ENCODE results near the gene SAMSN1. TPM values are rescaled to one million over a fixed set of nuclear protein-coding genes. Genes with fewer than 3 reads are reported as not detected.
A peak's percentile ranks its signal among the peaks of the same experiment; 100 is the strongest.

Gene SAMSN1
- total RNA-seq, 1 experiment from 2014 or later = 2.8 TPM

GRCh38 chr21:14520535-14520934, 25.6 kb downstream of the SAMSN1 start:
- H3K14ac ChIP-seq (ENCODE audit: insufficient read depth, low read length) = 0 out of 2 replicates have a peak overlapping the region, but pooled peaks have one; percentile 75
- no peak overlapping the region for H4K5ac ChIP-seq (ENCODE audit: insufficient read length, low read depth, low read length)
- H2AK5ac ChIP-seq (ENCODE audit: insufficient read length, low read length) = no peak overlapping the region
- Mint-ChIP-seq H3K9me3 (no peaks in the 10 kb centered on the region), H3K4me3 (no peak overlapping the region), H3K4me1 (peaks cover 5 to 8% of the 10 kb centered on the region in 2 experiments), H3K27ac (peak overlapping the region; percentile 50 to 90 (median 57); a peak in 5 of 7 replicates), H3K27me3 (ENCODE audit: low read depth) (no peaks in the 10 kb centered on the region), H3K36me3 (ENCODE audit: insufficient read depth in 1 of 3, low read depth in 3 of 3) (no peaks in the 10 kb centered on the region)
- H3T11ph ChIP-seq (ENCODE audit: low read length) = no peak overlapping the region
- no peak overlapping the region for H3K9ac ChIP-seq (ENCODE audit: extremely low read depth, insufficient read length, low read length)
- no peaks in the 10 kb centered on the region for H4K20me1 ChIP-seq (ENCODE audit: control insufficient read depth, insufficient read depth, insufficient read length)
- no peaks in the 10 kb centered on the region for H3K23me2 ChIP-seq (ENCODE audit: insufficient read length, low read depth, low read length, poor library complexity, severe bottlenecking)
- H4K8ac ChIP-seq (replicated peaks; ENCODE audit: insufficient read length, low read depth, low read length) = no peak overlapping the region
- no CpG with 5 or more reads among the region's 7 CpGs for WGBS (ENCODE audit: extremely low coverage, insufficient read length, low lambda C conversion rate)
- H2BK12ac ChIP-seq (ENCODE audit: insufficient read length, low read depth, low read length) = no peak overlapping the region
- no peak overlapping the region for H2BK5ac ChIP-seq (ENCODE audit: insufficient read length, low read length)
- peaks cover 2% of the 10 kb centered on the region; the same call in 1 of the 2 replicates for H3K4me1 ChIP-seq (ENCODE audit: insufficient read depth, low read length)
- H2BK120ac ChIP-seq (ENCODE audit: low read depth, low read length, poor library complexity, severe bottlenecking) = no peak overlapping the region
- H3K27ac ChIP-seq (ENCODE audit: insufficient read length, low read depth, low read length) = no peak overlapping the region
- no peak overlapping the region for H4K91ac ChIP-seq (ENCODE audit: insufficient read length, low read depth, low read length)
- no peaks in the 10 kb centered on the region for H3K9me3 ChIP-seq (ENCODE audit: control insufficient read depth, low read depth, low read length)
- no peaks in the 10 kb centered on the region for H3K27me3 ChIP-seq (ENCODE audit: insufficient read depth, low read length)
- no peak for DNase-seq
- no peaks in the 10 kb centered on the region for H3K79me2 ChIP-seq (ENCODE audit: insufficient read depth, low read length)
- no peak overlapping the region for H3K4ac ChIP-seq (ENCODE audit: low read depth, low read length)
- H2BK20ac ChIP-seq (ENCODE audit: low read depth, low read length, poor library complexity, severe bottlenecking) = no peak overlapping the region
- H3K4me2 ChIP-seq (ENCODE audit: insufficient read depth, insufficient read length, low read length) = no peak overlapping the region
- H3K18ac ChIP-seq (ENCODE audit: insufficient read length, low read depth, low read length) = no peak overlapping the region
- H3K79me1 ChIP-seq (ENCODE audit: insufficient read depth, low read depth, low read length, poor library complexity, severe bottlenecking) = no peaks in the 10 kb centered on the region
- H3K56ac ChIP-seq (ENCODE audit: insufficient read length, low read depth, low read length) = no peak overlapping the region
- peak overlapping the region; percentile 80 for H2AFZ ChIP-seq (ENCODE audit: low read length)
- H3K23ac ChIP-seq (ENCODE audit: insufficient read length, low read depth, low read length) = no peak overlapping the region
- H2BK15ac ChIP-seq (ENCODE audit: low read depth, low read length) = no peak overlapping the region
- no peak for TF ChIP-seq CTCF (conservative IDR thresholded peaks at IDR 0.05)

Measured in H9 (cell line).